Stomach (tissue), 9 donors: ENCODE data around the gene SLC26A2. TPM values are rescaled to one million over a fixed set of nuclear protein-coding genes. Genes with fewer than 3 reads are reported as not detected.

Source experiments
- DNase-seq, 2 donors: peaks; one replicate each; pipeline versions ENCODE4 v3.0.0 to v3.0.0-alpha.2; 2013 to 2019
- H3K27ac ChIP-seq, 5 donors: fragments of 200-600 bp in 4 of 5; sonication (generic) in 4 of 5; one replicate each; pipeline ENCODE4 v1.5.1; 2013 to 2019; ENCODE audit warnings: mild to moderate bottlenecking in 1 of 5, moderate library complexity in 1 of 5
- H3K27me3 ChIP-seq, 3 donors: fragments of 200-600 bp; sonication (generic); one replicate each; pipeline ENCODE4 v1.5.1; 2017 to 2019; ENCODE audit warnings: mixed run types in 1 of 3
- H3K36me3 ChIP-seq, 4 donors: fragments of 200-600 bp; sonication (generic); 1 replicate in 3 of 4; 2 replicates in 1 of 4; pipeline ENCODE4 v1.5.1; 2016 to 2019
- H3K4me1 ChIP-seq, 4 donors: fragments of 200-600 bp; sonication (generic); one replicate each; pipeline ENCODE4 v1.5.1; 2016 to 2019
- H3K4me3 ChIP-seq, 4 donors: fragments of 200-600 bp; sonication (generic) in 3 of 4; one replicate each; pipeline ENCODE4 v1.5.1; 2016 to 2019; ENCODE audit warnings: mild to moderate bottlenecking in 1 of 4
- H3K9me3 ChIP-seq, 4 donors: fragments of 200-600 bp; sonication (generic); one replicate each; pipeline ENCODE4 v1.5.1; 2016 to 2019
- EP300 ChIP-seq: sonication (generic); formaldehyde crosslinking; IDR thresholded peaks from one replicate; pipeline ENCODE4 v1.6.1; 2017; ENCODE audit warnings: antibody characterized with exemption
- POLR2A ChIP-seq, 4 donors: fragments of 450-650 bp; IDR thresholded peaks; one replicate each; pipeline ENCODE4 v1.6.1; 2016; ENCODE audit warnings: antibody characterized with exemption in 4 of 4, control low read depth in 2 of 4, mild to moderate bottlenecking in 1 of 4, moderate library complexity in 1 of 4
- POLR2AphosphoS5 ChIP-seq, 3 donors: sonication (generic); formaldehyde crosslinking; IDR thresholded peaks; one replicate each; pipeline ENCODE4 v1.6.1; 2016; ENCODE audit warnings: antibody characterized with exemption in 3 of 3
- WGBS, 5 donors: extraction: QIAGEN DNeasy Blood & Tissue Kit in 3 of 5; methylation state at CpG; one replicate each; pipeline versions ENCODE4 v1.1.5 to v1.1.7; 2013 to 2018; 5-methylcytosine and 5-hydroxymethylcytosine counted together
- intact Hi-C: fragments of 100-400 bp; cut with DNase I; formaldehyde crosslinking; loops from one replicate; pipeline ENCODE4 v1.15.1; 2023; ENCODE audit warnings: low total_unique reads
- polyA plus RNA-seq, 3 donors: library from polyadenylated mRNA; stranded (reverse); fragments of 200-250 nt; gene quantifications; one replicate each; pipeline ENCODE4 v1.2.3, GENCODE V29; 2013
- total RNA-seq, 5 donors: library from RNA; depleted of rRNA; stranded (reverse); fragments of >200 nt; gene quantifications; one replicate each; pipeline versions ENCODE4 v1.1.0 to v1.2.3, GENCODE V29; 2014 to 2016
- TF ChIP-seq, protein P1 (sequence below), 7 experiments: fragments of 450-650 bp in 4 of 7; fragments of 200-600 bp in 3 of 7; sonication (generic) in 3 of 7; IDR thresholded peaks; one replicate each; pipeline ENCODE4 v1.5.1; 2016 to 2019; ENCODE audit warnings: antibody characterized with exemption in 7 of 7, control low read depth in 2 of 7, mild to moderate bottlenecking in 1 of 7
- donor health status: healthy with polysubstance abuse.
- donor health status: Bipolar disorder and iron deficiency.
- donor health status: healthy.

SLC26A2 gene
- total and polyA plus RNA-seq, 8 donors, result 0.81 to 135 (median 7.5) TPM

DNA sequence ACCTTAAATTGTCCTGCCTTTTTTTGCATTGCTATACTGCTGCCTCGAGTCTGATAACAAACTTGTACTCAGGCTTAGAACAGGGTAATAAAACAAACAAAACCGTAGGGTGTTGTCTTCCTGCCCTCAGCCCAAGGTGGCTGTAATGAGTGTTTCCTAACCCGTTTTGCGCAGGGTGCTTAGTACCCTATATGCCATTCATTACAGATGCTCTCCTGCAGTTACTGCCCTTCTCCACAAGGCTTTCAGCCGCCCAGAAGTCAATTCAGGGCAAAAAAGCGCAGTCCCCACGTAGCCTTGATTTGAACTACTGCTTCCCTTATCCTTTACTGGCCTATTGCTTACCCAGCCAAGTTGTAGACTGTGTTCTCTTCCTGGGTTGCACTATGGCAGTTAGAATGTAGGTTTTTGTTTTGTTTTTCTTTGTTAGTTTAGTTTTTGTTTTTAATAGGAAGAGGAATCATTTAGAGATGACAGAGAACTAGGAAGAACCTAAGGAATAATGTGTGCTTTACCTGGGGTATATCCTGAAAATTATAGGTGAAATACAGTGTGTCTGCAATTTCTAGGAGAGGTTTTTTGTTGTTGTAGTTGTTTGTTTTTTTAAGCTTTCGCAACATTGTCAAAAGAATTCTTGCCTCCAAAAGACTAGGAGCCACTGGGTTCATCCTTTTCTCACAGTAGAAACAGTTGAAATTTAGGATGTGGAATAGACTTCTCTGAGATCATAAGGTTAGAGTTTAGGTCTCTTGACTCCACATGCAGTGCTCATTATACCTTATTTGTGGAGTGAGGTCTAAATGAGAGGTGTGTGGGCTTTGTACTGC, 41.3 kb downstream of the SLC26A2 start:
- 13 to 16% (median 14%) methylated on average over 8 of the region's 8 CpGs for WGBS, 5 donors
- TF ChIP-seq, protein P1, sequence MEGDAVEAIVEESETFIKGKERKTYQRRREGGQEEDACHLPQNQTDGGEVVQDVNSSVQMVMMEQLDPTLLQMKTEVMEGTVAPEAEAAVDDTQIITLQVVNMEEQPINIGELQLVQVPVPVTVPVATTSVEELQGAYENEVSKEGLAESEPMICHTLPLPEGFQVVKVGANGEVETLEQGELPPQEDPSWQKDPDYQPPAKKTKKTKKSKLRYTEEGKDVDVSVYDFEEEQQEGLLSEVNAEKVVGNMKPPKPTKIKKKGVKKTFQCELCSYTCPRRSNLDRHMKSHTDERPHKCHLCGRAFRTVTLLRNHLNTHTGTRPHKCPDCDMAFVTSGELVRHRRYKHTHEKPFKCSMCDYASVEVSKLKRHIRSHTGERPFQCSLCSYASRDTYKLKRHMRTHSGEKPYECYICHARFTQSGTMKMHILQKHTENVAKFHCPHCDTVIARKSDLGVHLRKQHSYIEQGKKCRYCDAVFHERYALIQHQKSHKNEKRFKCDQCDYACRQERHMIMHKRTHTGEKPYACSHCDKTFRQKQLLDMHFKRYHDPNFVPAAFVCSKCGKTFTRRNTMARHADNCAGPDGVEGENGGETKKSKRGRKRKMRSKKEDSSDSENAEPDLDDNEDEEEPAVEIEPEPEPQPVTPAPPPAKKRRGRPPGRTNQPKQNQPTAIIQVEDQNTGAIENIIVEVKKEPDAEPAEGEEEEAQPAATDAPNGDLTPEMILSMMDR (IDR thresholded peaks at IDR 0.05), result peak in 6 of 7 experiments; percentile 11 to 62 (median 60)
- no peak for TF ChIP-seq EP300
- TF ChIP-seq POLR2AphosphoS5 (IDR thresholded peaks at IDR 0.05), result peak in 1 of 3 donors; percentile 61
- Histone ChIP-seq H3K36me3 (peaks cover 8 to 33% (median 29%) of the 10 kb centered on the region in 4 donors), H3K9me3 (no peaks in the 10 kb centered on the region), H3K4me1 (peaks cover 25 to 48% (median 39%) of the 10 kb centered on the region in 4 donors), H3K4me3 (peak overlapping the region; percentile 59 to 99 (median 94)), H3K27ac (peak overlapping the region; percentile 7 to 96 (median 93)), H3K27me3 (no peaks in the 10 kb centered on the region)
- peak; percentile 37 to 84 for DNase-seq
- intact Hi-C loops, result no loop called here

DNA sequence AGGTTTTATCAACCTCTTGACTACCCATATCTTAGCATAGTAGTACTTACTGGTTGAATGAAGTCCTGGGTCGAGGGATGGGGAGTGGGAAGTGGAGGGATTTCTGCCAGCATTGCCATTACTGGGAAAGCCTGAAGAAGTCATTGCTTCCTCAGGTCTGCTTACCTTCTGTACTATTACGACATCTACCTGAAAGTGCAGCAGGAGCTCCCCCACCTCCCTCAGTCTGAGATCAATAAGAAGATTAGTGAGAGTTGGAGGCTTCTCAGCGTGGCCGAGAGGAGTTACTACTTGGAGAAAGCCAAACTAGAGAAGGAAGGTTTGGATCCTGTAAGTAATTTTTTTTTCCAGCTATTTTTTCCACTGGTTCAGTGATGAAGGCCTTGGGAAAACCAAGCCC, 45.8 kb downstream of the SLC26A2 start:
- H3K4me1 ChIP-seq, result peaks cover 18 to 37% (median 26%) of the 10 kb centered on the region in 4 donors
- H3K36me3 ChIP-seq, result peaks cover 29 to 76% (median 72%) of the 10 kb centered on the region in 4 donors
- H3K9me3 ChIP-seq, result no peaks in the 10 kb centered on the region
- 87 to 92% (median 91%) methylated on average over 4 of the region's 4 CpGs for WGBS, 5 donors
- TF ChIP-seq, protein P1 (IDR thresholded peaks at IDR 0.05), result no peak
- TF ChIP-seq EP300, result no peak
- TF ChIP-seq POLR2AphosphoS5 (IDR thresholded peaks at IDR 0.05), result no peak
- TF ChIP-seq POLR2A (IDR thresholded peaks at IDR 0.05), result no peak
- intact Hi-C loops, result no loop called here
- H3K27me3 ChIP-seq, result no peaks in the 10 kb centered on the region
- DNase-seq, result no peak
- no peak overlapping the region for H3K4me3 ChIP-seq
- no peak overlapping the region for H3K27ac ChIP-seq

DNA sequence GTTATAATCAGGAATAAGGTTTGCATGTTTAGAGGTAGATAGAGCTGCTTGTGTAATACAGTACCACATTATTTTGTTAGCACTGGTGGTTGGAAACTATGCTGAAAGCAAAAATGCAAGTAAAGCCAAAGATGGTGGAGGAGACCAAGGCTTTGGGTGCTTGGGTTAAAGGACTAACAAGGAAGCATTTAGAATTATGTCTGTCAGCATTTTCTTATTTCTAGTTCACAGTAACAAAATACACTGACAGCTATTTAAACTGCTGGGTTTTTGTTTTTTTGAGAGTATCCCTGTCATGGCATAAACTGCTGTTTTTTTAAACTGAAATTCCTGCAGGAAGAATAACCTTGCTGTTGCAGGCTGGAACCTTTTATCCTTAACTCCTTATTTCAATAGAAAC, 46.5 kb downstream of the SLC26A2 start:
- intact Hi-C loops, result no loop called here
- H3K36me3 ChIP-seq, result peaks cover 32 to 83% (median 80%) of the 10 kb centered on the region in 4 donors
- H3K27me3 ChIP-seq, result no peaks in the 10 kb centered on the region
- H3K9me3 ChIP-seq, result no peaks in the 10 kb centered on the region
- no peak overlapping the region for H3K4me3 ChIP-seq
- H3K4me1 ChIP-seq, result peaks cover 12 to 30% (median 20%) of the 10 kb centered on the region in 4 donors
- DNase-seq, result no peak
- no peak overlapping the region for H3K27ac ChIP-seq
- TF ChIP-seq, protein P1 (IDR thresholded peaks at IDR 0.05), result no peak
- TF ChIP-seq EP300 (no peak), POLR2AphosphoS5 (IDR thresholded peaks at IDR 0.05) (no peak), POLR2A (IDR thresholded peaks at IDR 0.05) (no peak)

DNA sequence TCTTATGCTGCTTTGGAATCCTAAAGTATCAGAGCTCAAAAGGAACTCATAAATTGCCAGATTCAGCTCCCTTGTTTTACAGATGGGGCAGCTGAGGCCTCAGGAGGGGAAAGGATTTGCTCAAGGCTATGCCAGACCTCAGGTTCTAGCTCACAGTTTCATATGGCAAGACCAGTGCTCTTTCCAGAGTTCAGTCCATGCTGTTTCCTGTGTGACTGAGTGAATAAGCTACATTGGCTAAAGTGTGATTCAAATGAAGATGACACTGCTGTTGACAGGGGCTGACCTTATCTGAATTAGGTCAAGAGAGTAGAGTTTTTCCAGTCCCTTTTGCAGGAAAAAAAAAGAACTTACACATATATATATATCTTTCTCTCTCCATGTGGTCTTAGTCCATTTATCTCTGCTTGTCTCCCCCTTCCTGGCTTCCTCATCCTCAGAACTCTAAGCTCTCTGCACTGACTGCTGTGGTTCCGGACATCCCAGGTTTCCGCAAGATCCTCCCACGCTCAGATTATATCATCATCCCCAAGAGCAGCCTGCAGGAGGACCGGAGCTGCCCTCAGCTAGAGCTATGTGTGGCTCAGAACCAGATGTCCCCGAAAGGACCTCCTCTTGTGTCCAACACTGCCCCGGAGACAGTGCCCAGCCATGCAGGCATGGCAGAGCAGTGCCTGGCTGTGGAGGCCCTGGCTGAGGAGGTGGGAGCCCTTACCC, 49.3 kb downstream of the SLC26A2 start:
- Histone ChIP-seq H3K27me3 (no peaks in the 10 kb centered on the region), H3K27ac (no peak overlapping the region), H3K4me1 (peaks cover 0 to 8% (median 3%) of the 10 kb centered on the region in 4 donors), H3K36me3 (peaks cover 53 to 100% (median 99%) of the 10 kb centered on the region in 4 donors), H3K9me3 (peaks cover 0 to under 1% (median 0%) of the 10 kb centered on the region in 4 donors), H3K4me3 (no peak overlapping the region)
- DNase-seq, result no peak
- no peak for TF ChIP-seq POLR2AphosphoS5 (IDR thresholded peaks at IDR 0.05)
- TF ChIP-seq POLR2A (IDR thresholded peaks at IDR 0.05), result no peak
- TF ChIP-seq, protein P1 (IDR thresholded peaks at IDR 0.05), result no peak
- TF ChIP-seq EP300, result no peak
- 88 to 98% (median 95%) methylated on average over 6 of the region's 6 CpGs for WGBS, 5 donors
- intact Hi-C loops, result no loop called here
